BE2C (cell line): ENCODE measurements around the gene DNAJC4.

Source experiments
- DNase-seq: peaks from one replicate; pipeline ENCODE4 v3.0.0-alpha.2; 2020
- H3K27me3 ChIP-seq: fragments of 250-450 bp; sonication (Bioruptor Pico); 2 replicates; pipeline ENCODE4 v1.5.1; 2020; ENCODE audit warnings: mild to moderate bottlenecking
- H3K36me3 ChIP-seq: fragments of 250-450 bp; sonication (Bioruptor Pico); 2 replicates; pipeline ENCODE4 v1.5.1; 2020; ENCODE audit warnings: mild to moderate bottlenecking
- H3K4me1 ChIP-seq: fragments of 250-450 bp; sonication (Bioruptor Pico); 2 replicates; pipeline ENCODE4 v1.5.1; 2020
- H3K4me3 ChIP-seq: 2 replicates; pipeline ENCODE4 v1.5.1; 2011; ENCODE audit warnings: low read depth, low read length
- H3K9me3 ChIP-seq: fragments of 250-450 bp; sonication (Bioruptor Pico); 2 replicates; pipeline ENCODE4 v1.5.1; 2020
- CTCF ChIP-seq: IDR thresholded peaks from 2 replicates; pipeline ENCODE4 v1.5.1; 2012; ENCODE audit warnings: mild to moderate bottlenecking, low read depth, low read length

The DNAJC4 gene

DNA sequence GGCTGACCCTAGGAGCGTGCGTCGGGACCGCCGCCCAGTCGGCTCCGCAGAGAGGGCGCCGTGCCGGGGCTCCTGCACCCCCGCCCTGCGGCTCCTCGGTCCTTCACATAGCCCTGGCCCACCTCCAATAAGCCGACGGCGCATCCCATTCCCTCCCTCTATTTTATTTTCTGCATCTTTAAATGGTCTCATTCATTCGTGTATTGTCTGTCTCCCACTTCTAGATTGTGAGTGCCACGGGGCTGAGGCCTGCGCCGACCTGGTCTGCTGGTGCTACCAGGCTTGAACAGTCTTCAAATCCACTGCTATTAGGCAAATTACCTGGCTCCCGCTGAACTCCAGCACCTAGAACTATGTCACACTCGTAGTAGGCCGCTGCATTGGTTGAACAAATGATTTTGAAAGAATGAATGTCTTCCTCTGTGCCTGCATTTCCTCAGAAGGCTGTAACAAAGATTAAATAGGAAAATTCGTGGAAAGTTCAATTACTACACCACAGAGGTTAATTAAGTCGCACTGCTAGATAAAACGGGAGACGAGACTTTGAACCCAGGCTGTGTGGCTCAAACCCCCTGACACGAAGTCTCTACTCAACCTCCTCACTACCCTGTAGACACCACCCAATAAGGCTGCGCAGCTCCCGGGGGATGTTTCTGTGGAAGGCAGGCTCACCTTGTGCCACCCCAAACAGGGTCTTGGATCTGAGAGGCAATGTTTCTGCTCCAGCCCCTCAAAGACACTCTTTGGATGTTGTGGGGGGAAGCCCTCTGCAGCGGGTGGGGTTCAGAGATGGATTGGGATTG is 17.6 kb downstream of the DNAJC4 start:
- Histone ChIP-seq H3K4me3 (peak overlapping the region; percentile 65), H3K4me1 (no peaks in the 10 kb centered on the region; the same call in 1 of the 2 replicates), H3K9me3 (no peaks in the 10 kb centered on the region), H3K27me3 (no peaks in the 10 kb centered on the region), H3K36me3 (no peaks in the 10 kb centered on the region)
- TF ChIP-seq CTCF: no peak
- DNase-seq: no peak

DNA sequence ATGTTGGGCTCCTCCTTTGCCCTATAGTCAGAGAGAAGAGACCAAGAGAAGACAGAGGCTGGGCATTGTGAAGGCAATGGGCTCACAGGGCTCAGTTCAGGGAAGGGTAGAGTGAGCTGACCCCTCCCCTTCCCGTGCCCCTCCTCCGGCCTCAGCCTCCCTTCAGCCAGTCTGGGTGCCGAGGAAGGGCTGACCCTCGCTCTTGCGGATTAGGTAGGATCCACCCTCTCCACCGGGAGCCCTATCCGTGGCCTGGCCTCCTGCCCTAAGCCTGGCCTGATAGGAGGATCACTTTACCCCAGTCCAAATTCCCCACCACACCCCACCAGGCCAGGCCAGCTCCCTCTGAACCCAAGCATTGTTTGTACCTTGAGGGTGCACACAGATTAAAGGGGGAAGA is 18.2 kb downstream of the DNAJC4 start:
- H3K27me3 ChIP-seq: no peaks in the 10 kb centered on the region
- no peaks in the 10 kb centered on the region for H3K36me3 ChIP-seq
- no peak for DNase-seq
- TF ChIP-seq CTCF: no peak
- H3K9me3 ChIP-seq: no peaks in the 10 kb centered on the region
- H3K4me3 ChIP-seq: no peak overlapping the region
- H3K4me1 ChIP-seq: no peaks in the 10 kb centered on the region; the same call in 1 of the 2 replicates

DNA sequence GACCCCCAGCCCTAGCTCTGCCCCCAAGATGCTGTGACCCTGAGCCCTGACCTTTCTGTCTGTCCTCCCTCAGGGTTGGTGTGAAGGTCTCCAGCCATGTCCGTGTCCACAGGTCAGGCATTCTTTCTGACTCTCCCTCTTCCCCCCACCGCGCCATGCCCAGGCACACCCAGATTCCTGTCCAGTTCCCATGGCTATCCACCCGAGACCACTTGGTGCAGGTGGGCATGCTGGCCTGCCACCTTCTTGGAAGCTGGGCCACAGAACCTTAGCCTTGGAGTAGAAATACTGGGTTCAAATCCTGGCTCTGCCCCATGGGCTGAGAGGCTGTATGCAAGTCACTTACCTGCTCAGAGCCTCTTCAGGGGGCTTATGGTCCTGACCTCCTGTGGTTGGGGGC is 18.7 kb downstream of the DNAJC4 start:
- H3K9me3 ChIP-seq: no peaks in the 10 kb centered on the region
- DNase-seq: no peak
- no peak overlapping the region for H3K4me3 ChIP-seq
- no peaks in the 10 kb centered on the region for H3K27me3 ChIP-seq
- no peak for TF ChIP-seq CTCF
- no peaks in the 10 kb centered on the region; the same call in 1 of the 2 replicates for H3K4me1 ChIP-seq
- H3K36me3 ChIP-seq: no peaks in the 10 kb centered on the region

DNA sequence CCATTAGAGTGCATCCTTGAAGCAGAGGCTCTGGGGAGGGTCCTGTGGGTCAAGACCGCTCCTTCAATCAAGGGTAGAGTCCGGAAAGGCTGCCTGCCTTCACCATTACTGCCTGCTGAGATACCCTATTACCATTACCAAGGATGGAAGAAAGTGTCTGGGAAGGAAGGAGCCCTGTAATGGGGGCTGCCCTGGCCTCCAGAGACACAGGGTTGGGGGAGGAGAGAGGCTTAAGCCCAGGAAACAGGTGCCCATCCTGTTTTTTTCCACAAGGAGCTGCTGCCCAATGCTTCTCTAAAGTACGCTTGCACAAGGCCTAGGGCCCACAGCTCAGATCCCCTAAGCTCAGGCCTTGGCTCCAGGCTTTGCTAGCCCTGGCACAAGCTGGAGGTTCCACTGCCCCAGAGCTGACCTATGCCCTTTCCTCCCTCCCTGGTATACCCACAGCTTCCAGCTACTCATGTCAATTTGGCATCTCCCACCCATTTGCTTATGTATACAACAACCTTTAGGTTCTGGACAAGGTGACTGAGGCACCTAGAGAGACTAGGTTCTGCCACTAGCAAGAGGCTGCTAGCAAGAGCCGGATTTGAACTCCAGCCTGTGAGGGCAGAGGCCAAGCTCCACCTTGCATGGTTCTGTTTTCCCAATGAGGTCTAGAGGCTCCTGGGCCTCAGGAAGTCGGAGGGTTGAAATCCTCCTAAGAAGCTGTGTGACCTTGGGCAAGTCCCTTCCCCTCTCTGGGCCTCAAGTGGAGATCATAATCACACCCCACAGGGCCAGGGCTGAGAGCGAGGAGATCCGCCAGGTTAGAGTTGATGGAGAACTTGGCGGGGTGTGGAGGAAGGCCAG is 19.4 kb downstream of the DNAJC4 start:
- Histone ChIP-seq H3K36me3 (no peaks in the 10 kb centered on the region), H3K9me3 (no peaks in the 10 kb centered on the region), H3K4me1 (no peaks in the 10 kb centered on the region; the same call in 1 of the 2 replicates), H3K4me3 (no peak overlapping the region), H3K27me3 (no peaks in the 10 kb centered on the region)
- DNase-seq: no peak
- TF ChIP-seq CTCF: no peak

DNA sequence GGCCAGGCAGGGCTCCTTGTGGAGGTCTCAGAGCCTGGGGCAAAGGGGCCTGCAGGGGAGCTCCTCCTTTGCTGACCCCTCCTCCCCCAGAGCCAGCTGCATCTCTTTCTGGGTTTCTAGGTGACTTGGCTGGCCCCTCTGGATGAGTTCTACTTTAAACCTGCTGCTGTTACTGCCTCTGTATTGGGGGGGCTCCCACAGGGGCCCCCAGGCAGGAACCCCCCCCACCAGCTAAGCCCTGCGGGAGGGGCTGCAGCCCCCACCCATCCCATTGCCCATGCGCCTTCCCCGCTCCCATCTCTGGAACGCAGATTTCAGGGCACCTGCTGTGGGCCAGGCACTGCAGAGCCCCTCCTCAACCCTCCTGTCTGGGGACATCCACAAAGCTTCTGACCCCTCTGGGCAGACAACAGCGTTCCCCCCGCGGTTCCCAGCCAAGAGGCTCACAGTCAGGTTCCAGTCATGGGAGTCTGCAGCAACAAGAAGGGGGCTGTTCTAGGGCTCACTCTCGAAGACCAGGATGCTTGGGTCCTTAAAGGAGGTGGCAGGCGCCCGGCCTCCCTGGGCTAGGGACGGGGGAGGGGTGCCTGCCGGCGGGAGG is 20.2 kb downstream of the DNAJC4 start:
- no peaks in the 10 kb centered on the region; the same call in 1 of the 2 replicates for H3K4me1 ChIP-seq
- H3K36me3 ChIP-seq: no peaks in the 10 kb centered on the region
- peak overlapping the region; percentile 49 for H3K4me3 ChIP-seq
- no peak for TF ChIP-seq CTCF
- H3K27me3 ChIP-seq: no peaks in the 10 kb centered on the region
- no peaks in the 10 kb centered on the region for H3K9me3 ChIP-seq
- no peak for DNase-seq
